GM12878 (cell line): ENCODE data around the gene GSTA1. TPM values are rescaled to one million over a fixed set of nuclear protein-coding genes. Genes with fewer than 3 reads are reported as not detected.
"Not testable (repeated sequence)": the region's sequence is repeated elsewhere in the genome, so short reads cannot be mapped to it uniquely, and the experiment has no call there.

Source experiments
- ATAC-seq: fragments of 200-7000 bp; cut with Tn5 transposase; 3 replicates; pipeline ENCODE4 v1.9.1; 2020; ENCODE audit warnings: mild to moderate bottlenecking, moderate library complexity
- BruUV-seq: library from RNA; stranded (reverse); fragments of 400-500 nt; replicated peaks from 2 replicates; lab custom pipeline; 2021; lab: Mats Ljungman, UMichigan
- CTCF ChIA-PET: fragments of 300-600 bp; sonication (Branson Sonifier 250); formaldehyde crosslinking; extraction: SDS; loops from one replicate; lab custom pipeline; 2021; ENCODE audit warnings: inconsistent platforms; lab: Yijun Ruan, JAX
- POLR2A ChIA-PET: fragments of 350-600 bp; formaldehyde crosslinking; extraction: SDS; loops from one replicate; lab custom pipeline; 2021; ENCODE audit warnings: inconsistent platforms; lab: Charles Lee
- RAD21 ChIA-PET: fragments of 300-600 bp; sonication (Branson Sonifier 250); formaldehyde crosslinking; loops from one replicate; lab custom pipeline; 2023; ENCODE audit warnings: antibody characterized with exemption; ENCODE audit not compliant: unreplicated experiment; lab: Charles Lee
- SMC1A ChIA-PET: fragments of 300-600 bp; sonication (Branson Sonifier 250); formaldehyde crosslinking; loops from one replicate; lab custom pipeline; 2023; ENCODE audit not compliant: unreplicated experiment, uncharacterized antibody; lab: Charles Lee
- DNase-seq: peaks from one replicate; pipeline ENCODE4 v3.0.0-alpha.2; 2011; ENCODE audit warnings: low read depth, low spot score
- FAIRE-seq: peaks from 3 replicates; lab custom pipeline; 2011; peaks lifted over from hg19 to GRCh38; lab: Jason Lieb, UNC
- H2AFZ ChIP-seq: 2 replicates; pipeline ENCODE4 v1.6.0; 2011; ENCODE audit warnings: low read depth, low read length, control low read depth; ENCODE audit not compliant: control insufficient read depth
- H3K27ac ChIP-seq: 2 replicates; pipeline ENCODE4 v1.5.1; 2011; ENCODE audit warnings: control low read depth; ENCODE audit not compliant: control insufficient read depth, insufficient read depth
- H3K27me3 ChIP-seq, 2 experiments: replicated peaks in 1 of 2; 2 replicates each; pipeline versions ENCODE4 v1.6.0 to v1.6.1; 2011; ENCODE audit warnings: low read length in 1 of 2; ENCODE audit not compliant: control insufficient read depth in 2 of 2, insufficient read depth in 2 of 2
- H3K36me3 ChIP-seq, 2 experiments: 2 replicates each; pipeline ENCODE4 v1.5.1; 2011; ENCODE audit warnings: low read length in 1 of 2; ENCODE audit not compliant: control insufficient read depth in 2 of 2, insufficient read depth in 2 of 2
- H3K4me1 ChIP-seq: 2 replicates; pipeline ENCODE4 v1.6.1; 2011; ENCODE audit warnings: mild to moderate bottlenecking, low read length, moderate library complexity, mixed read lengths; ENCODE audit not compliant: control insufficient read depth, insufficient read depth
- H3K4me2 ChIP-seq: 2 replicates; pipeline ENCODE4 v1.6.0; 2011; ENCODE audit warnings: control low read depth; ENCODE audit not compliant: control insufficient read depth, insufficient read depth
- H3K4me3 ChIP-seq: fragments of 200-600 bp; sonication (generic); 2 replicates; pipeline ENCODE4 v1.5.1; 2016
- H3K79me2 ChIP-seq: 2 replicates; pipeline ENCODE4 v1.6.0; 2011; ENCODE audit warnings: low read length; ENCODE audit not compliant: control insufficient read depth, insufficient read depth
- H3K9ac ChIP-seq: 2 replicates; pipeline ENCODE4 v1.8.0; 2011; ENCODE audit warnings: low read length, control low read depth, mixed read lengths; ENCODE audit not compliant: control insufficient read depth, insufficient read depth
- H3K9me3 ChIP-seq: replicated peaks from 3 replicates; pipeline ENCODE4 v1.5.1; 2011; ENCODE audit warnings: mild to moderate bottlenecking, low read length; ENCODE audit not compliant: control insufficient read depth, insufficient read depth
- H4K20me1 ChIP-seq: 2 replicates; pipeline ENCODE4 v1.6.0; 2011; ENCODE audit not compliant: control insufficient read depth, insufficient read depth
- CBX5 ChIP-seq: sonication (generic); IDR thresholded peaks from 2 replicates; pipeline ENCODE4 v1.6.1; 2016; ENCODE audit warnings: low read depth, moderate library complexity, mild to moderate bottlenecking, inconsistent platforms
- HDAC2 ChIP-seq: fragments of 200-600 bp; sonication (generic); IDR thresholded peaks from 2 replicates; pipeline ENCODE4 v1.6.1; 2017
- NR2C1 ChIP-seq: fragments of 450-650 bp; IDR thresholded peaks from 2 replicates; pipeline ENCODE4 v1.6.1; 2017; ENCODE audit warnings: antibody characterized with exemption, mild to moderate bottlenecking, moderate library complexity
- PRDM15 ChIP-seq: fragments of 450-650 bp; formaldehyde crosslinking; IDR thresholded peaks from 2 replicates; pipeline ENCODE4 v1.4.0; 2020; ENCODE audit warnings: mild to moderate bottlenecking, moderate library complexity
- USF1 ChIP-seq: IDR thresholded peaks from 2 replicates; pipeline ENCODE4 v1.6.1; 2011; ENCODE audit warnings: borderline replicate concordance, low read depth, mild to moderate bottlenecking, moderate library complexity, mixed read lengths, low read length; ENCODE audit not compliant: insufficient read depth; ENCODE audit errors: extremely low read length
- WGBS: methylation state at CpG from one replicate; pipeline ENCODE4 v1.1.6; 2016; ENCODE audit warnings: low lambda C conversion rate; ENCODE audit not compliant: insufficient replicate concordance, insufficient coverage; ENCODE audit errors: missing lambda C conversion rate; 5-methylcytosine and 5-hydroxymethylcytosine counted together
- in situ Hi-C: fragments of 300-500 bp; cut with MboI; formaldehyde crosslinking; loops from 9 replicates; pipeline ENCODE4 v1.14.3; 2018; ENCODE audit warnings: mixed read lengths
- intact Hi-C: fragments of 100-400 bp; cut with micrococcal nuclease; formaldehyde crosslinking; loops from one replicate; pipeline ENCODE4 v1.14.2; 2022; ENCODE audit not compliant: unreplicated experiment
- polyA plus RNA-seq, 11 experiments: library from polyadenylated mRNA; depleted of rRNA in 4 of 11; unstranded in 6 of 11; stranded (reverse) in 5 of 11; fragments of >200 nt; fragmentation: Nextera tagmentation in 4 of 11; fragmentation: Illumina TruSeq in 1 of 11; extraction: Ambion mirVana in 4 of 11; extraction: Trizol in 1 of 11; gene quantifications; 1 replicate in 1 of 11; 2 replicates in 10 of 11; pipeline versions ENCODE4 v1.2.1 to v1.2.3, GENCODE V29; 2011 to 2016; ENCODE audit warnings: inconsistent platforms in 2 of 11, missing spikeins in 2 of 11, low read depth in 1 of 11
- total RNA-seq, 4 experiments: library from RNA; depleted of rRNA in 3 of 4; stranded (reverse); fragments of >200 nt in 3 of 4; fragmentation: Illumina TruSeq in 1 of 4; extraction: Trizol in 1 of 4; gene quantifications; 2 replicates each; pipeline versions ENCODE4 v1.2.1 to v1.2.3, GENCODE V29; 2013 to 2021
- TF ChIP-seq, protein P1 (sequence below), 3 experiments: IDR thresholded peaks in 2 of 3; conservative IDR thresholded peaks in 1 of 3; 2 replicates each; pipeline ENCODE4 v1.5.1; 2011; ENCODE audit warnings: low read depth in 3 of 3, low read length in 3 of 3, mild to moderate bottlenecking in 3 of 3, control low read depth in 2 of 3, moderate library complexity in 2 of 3, inconsistent platforms in 1 of 3, mixed read lengths in 1 of 3; ENCODE audit not compliant: control insufficient read depth in 2 of 3, insufficient read depth in 1 of 3; ENCODE audit errors: extremely low read depth in 1 of 3

The GSTA1 gene
- total and polyA plus RNA-seq, 10 of the 15 experiments (the other 5 are each of a cell fraction or from before 2014, with no cell fraction given), result 0.51 TPM; not detected in 9

- Histone ChIP-seq H3K27ac (no peak overlapping the region), H3K36me3 (no peaks in the 10 kb centered on the region), H3K9me3 (no peaks in the 10 kb centered on the region), H2AFZ (no peak overlapping the region), H3K4me3 (no peak overlapping the region), H3K79me2 (no peaks in the 10 kb centered on the region), H3K27me3 (no peaks in the 10 kb centered on the region), H4K20me1 (no peaks in the 10 kb centered on the region), H3K4me2 (no peak overlapping the region), H3K9ac (no peak overlapping the region), H3K4me1 (no peaks in the 10 kb centered on the region)
- ChIA-PET RAD21 (no interaction called here), POLR2A (no interaction called here), CTCF (no interaction called here), SMC1A (no interaction called here)
- no peak for FAIRE-seq
- DNase-seq, result no peak
- no TSS peak for BruUV-seq
- ATAC-seq, result no peak
- intact Hi-C loops, result no loop called here
- 39% methylated on average over 24 of the region's 24 CpGs for WGBS
- in situ Hi-C loops, result loop anchor here (5.0 kb wide), 1 partner anchor 41 kb away; no protein-coding TSS in a partner anchor
- no peak for TF ChIP-seq NR2C1
- TF ChIP-seq PRDM15 (CRISPR knock-in tag), result no peak
- no peak for TF ChIP-seq HDAC2
- TF ChIP-seq, protein P1, sequence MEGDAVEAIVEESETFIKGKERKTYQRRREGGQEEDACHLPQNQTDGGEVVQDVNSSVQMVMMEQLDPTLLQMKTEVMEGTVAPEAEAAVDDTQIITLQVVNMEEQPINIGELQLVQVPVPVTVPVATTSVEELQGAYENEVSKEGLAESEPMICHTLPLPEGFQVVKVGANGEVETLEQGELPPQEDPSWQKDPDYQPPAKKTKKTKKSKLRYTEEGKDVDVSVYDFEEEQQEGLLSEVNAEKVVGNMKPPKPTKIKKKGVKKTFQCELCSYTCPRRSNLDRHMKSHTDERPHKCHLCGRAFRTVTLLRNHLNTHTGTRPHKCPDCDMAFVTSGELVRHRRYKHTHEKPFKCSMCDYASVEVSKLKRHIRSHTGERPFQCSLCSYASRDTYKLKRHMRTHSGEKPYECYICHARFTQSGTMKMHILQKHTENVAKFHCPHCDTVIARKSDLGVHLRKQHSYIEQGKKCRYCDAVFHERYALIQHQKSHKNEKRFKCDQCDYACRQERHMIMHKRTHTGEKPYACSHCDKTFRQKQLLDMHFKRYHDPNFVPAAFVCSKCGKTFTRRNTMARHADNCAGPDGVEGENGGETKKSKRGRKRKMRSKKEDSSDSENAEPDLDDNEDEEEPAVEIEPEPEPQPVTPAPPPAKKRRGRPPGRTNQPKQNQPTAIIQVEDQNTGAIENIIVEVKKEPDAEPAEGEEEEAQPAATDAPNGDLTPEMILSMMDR (IDR thresholded peaks at IDR 0.05 in 2 of 3, conservative IDR thresholded peaks at IDR 0.05 in 1 of 3; ENCODE audit: control insufficient read depth in 2 of 3, extremely low read depth in 1 of 3, insufficient read depth in 1 of 3, low read depth in 3 of 3, low read length in 3 of 3), result no peak
- TF ChIP-seq CBX5, result no peak
- no peak for TF ChIP-seq USF1
Observed at GRCh38 chr6:52786249-52786956, 17.2 kb downstream of the GSTA1 start.

DNA sequence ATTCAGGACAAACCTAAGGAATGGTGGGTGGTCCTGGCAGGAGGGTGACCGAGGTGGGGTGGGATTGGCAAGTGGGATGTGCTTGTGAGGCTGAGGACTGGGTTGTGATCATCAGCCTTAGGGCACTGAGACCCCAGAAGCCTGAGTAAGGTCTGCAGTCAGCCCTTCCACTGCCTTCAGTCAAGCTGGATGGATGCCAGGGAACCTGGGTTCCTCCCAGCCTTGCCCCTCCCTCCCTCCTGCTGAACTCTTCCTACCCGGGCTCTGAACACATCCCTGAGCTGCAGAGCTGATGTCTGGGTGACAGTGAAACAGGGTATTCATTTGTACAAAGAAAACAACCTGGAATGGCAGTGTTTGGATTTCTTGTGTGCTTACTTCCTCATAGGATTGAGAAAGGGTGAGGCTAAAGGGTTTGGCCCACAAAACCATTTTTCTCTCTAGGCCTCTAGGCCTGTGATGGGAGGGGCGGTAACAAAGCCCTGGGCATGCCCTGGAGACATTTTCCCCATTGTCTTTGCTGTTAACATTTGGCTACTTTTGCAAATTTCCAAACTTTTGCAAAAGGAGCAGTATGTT, 20.8 kb downstream of the GSTA1 start:
- BruUV-seq, H3K27me3 ChIP-seq, in situ Hi-C loops, FAIRE-seq, H3K4me1 ChIP-seq, RAD21 ChIA-PET, H3K9me3 ChIP-seq, SMC1A ChIA-PET, H3K9ac ChIP-seq, H2AFZ ChIP-seq, H3K4me2 ChIP-seq, H4K20me1 ChIP-seq, H3K4me3 ChIP-seq, H3K36me3 ChIP-seq, H3K79me2 ChIP-seq, CTCF ChIA-PET, intact Hi-C loops, ATAC-seq, H3K27ac ChIP-seq, DNase-seq, POLR2A ChIA-PET: not testable (repeated sequence)
- WGBS, result 3% methylated on average over 3 of the region's 3 CpGs
